GM18508 (cell line): ENCODE results near the gene SEMA5A.

Experiments used
- ATAC-seq: cut with Tn5 transposase; IDR thresholded peaks from one replicate; pipeline ENCODE4 v1.9.1; 2021; ENCODE audit warnings: moderate number of reproducible peaks; ENCODE audit not compliant: insufficient read depth, unreplicated experiment

The SEMA5A gene

GRCh38 chr5:9151684-9152427 lies 394.0 kb downstream of the SEMA5A start:
- ATAC-seq, result no peak

DNA sequence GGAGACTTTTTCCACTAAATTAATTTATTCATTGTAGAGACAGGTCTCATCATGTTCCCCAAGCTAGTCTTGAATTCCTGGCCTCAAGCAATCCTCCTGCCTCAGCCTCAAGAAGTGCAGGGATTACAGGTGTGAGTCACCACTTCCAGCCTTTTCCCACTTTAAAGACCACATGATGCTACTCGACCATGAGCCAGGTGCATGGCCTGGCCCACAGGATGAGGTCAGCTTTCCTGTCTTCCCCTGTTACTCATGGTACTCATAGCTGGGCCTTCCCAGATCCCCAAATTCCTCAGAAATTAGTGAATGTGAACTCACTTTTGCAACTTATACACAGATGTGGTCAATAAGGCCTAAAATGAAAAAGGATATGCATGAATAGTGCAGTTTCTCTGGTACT lies 395.9 kb downstream of the SEMA5A start:
- no peak for ATAC-seq

DNA sequence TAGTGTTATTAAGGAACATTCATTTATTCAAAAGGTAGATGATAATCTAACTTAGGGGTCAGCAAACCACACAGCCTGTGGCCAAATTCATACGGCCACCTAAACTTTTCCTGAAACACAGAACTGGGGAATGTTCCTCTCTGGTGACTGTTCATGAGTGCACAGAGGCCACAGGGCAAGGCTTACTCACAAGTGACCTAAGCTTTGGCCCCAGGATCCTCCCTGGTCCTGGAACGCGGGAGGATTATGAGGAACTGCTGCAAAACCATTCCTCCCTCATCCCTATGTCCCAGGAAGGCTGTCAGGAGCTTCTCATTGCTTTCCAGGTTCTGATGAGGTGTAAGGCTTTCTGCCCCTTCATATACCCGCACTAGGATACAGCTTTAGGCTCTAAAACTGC lies 397.6 kb downstream of the SEMA5A start:
- ATAC-seq, result no peak

- ATAC-seq, result no peak
Observed at GRCh38 chr5:9140711-9141110, 405.2 kb downstream of the SEMA5A start.

- ATAC-seq, result no peak
Observed at GRCh38 chr5:9140202-9140601, 405.7 kb downstream of the SEMA5A start.

DNA sequence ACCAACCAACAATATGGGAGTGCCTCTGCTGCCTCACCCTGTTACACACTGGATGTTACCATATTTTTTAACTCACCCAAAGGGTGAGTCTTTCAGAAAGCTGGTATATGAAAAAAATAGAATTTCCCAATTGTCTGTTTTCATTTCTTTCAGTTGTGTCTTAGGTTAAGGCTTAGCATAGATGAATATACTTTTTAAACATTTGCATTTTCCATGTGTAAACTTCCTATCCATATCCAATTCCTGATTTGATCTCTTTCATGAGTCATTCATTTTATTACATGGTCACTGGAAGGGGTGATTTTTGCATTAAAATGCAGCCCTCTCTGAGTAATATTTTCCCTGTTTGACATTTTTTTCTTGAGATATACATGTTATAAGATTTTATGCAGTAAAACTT lies 406.5 kb downstream of the SEMA5A start:
- no peak for ATAC-seq

GRCh38 chr5:9128136-9128535 lies 417.7 kb downstream of the SEMA5A start:
- no peak for ATAC-seq

DNA sequence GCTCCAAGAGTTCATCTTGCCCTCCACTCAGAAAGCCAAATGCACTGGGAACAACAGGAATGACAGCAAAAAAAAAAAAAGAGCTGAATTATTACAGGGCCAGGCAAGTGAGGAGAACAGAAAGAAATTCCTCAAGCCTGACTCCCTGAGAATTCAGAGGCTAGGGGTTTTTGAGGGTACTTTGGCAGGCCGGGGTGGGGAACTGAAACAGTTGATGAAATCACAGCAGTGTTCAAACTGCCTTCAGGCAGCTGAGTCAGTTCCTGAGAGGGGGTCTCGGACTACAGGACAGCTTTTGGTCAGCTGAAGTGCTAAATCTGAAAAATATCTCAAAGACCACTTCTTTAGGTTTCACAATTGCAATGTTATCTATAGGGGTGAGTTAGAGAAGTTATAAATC lies 419.4 kb downstream of the SEMA5A start:
- no peak for ATAC-seq

GRCh38 chr5:9125852-9126251 lies 420.0 kb downstream of the SEMA5A start:
- ATAC-seq, result peak; percentile 90

DNA sequence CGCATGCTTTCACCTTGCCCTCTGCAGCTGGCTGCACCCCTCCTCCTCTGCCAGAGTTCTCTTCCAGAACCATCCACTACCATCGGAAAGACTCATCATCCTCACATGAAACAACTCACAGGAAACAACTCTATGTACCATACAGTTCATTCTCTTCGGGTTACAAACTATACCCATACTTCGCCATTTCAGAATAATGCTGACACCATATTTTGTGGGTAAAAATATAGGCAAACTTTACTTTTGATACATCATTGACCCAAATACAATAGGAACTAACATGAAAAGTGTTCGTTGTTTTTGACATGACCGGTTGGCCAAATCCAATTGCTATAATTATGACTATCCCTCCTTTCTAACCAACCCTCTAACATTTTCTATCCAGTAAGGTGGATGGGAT lies 421.0 kb downstream of the SEMA5A start:
- no peak for ATAC-seq

GRCh38 chr5:9124071-9124470 lies 421.8 kb downstream of the SEMA5A start:
- no peak for ATAC-seq

DNA sequence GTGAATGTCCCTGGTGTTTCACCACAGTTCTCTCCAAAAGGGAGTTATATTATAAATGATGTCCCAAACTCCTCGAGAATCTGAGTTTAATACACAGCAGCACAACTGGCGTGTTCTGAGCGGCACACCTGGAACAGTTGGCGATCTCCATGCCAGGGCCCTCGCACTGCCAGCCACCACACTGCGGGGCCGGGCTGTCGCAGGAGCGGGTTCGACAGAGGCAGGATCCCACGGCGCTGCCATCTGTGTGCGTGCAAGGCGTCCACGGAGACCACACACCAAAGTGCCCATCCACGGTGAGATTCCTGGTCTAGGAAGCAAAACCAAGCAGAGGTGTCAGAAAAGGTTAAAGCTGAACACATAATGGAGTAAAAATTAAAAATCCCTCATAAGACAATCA lies 423.3 kb downstream of the SEMA5A start:
- no peak for ATAC-seq

DNA sequence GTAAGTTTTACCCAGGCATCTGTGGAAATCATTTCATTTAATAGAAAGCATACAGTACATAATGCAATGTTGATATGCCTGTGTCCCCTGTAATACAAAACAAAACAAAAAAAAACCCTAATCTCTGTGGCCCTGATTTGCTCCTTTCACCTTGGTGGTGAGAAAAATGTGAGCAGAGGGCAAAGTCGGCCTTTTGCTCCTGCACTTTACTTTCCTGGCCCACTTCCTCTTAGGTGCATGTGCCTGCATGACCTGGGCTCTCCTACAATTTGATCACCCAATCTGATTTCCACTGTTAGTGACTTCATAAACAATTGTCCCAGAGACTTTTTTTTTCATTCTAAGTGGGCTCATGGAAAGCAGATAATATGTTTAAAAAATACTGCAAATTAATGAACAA lies 424.3 kb downstream of the SEMA5A start:
- no peak for ATAC-seq

- ATAC-seq, result no peak
Observed at GRCh38 chr5:9118852-9119251, 427.0 kb downstream of the SEMA5A start.

DNA sequence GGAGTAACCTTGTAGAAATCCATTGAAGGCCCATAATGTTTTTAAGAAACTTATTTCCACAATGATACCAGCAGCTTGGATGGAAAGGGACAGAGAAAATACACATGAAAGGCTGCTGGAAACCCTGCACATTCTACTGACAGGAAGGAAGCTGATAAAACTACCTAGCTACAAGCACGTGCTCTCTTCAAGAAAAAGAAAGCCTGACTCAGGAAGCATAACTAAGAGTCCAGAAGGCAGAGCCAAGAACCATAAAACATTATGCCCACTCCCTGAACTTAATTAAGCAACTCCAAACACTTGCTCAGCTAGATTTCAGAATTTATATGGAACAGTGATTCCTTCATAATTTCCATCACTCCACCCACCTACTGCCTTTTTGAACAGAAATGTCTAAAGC lies 430.8 kb downstream of the SEMA5A start:
- ATAC-seq, result no peak

- no peak for ATAC-seq
Observed at GRCh38 chr5:9112520-9113291, 433.2 kb downstream of the SEMA5A start.

DNA sequence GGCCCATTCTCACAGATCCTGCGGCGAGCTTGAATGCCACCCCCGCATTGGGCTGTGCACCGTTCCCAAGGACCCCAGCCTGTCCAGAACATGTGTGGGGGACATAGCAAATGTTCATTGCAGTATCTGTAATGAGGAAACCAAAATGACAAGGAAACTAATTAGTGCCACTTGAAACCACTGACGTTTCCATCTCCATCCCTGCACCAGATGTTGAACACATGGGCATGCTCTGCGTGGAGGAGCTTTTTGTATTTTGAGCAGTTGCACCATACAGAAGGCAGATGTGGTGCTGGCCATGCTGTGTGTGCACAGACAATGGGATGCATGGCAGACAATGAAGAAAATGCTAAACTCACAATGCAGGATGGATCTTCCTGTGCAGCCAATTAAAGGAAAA lies 437.7 kb downstream of the SEMA5A start:
- no peak for ATAC-seq

GRCh38 chr5:9105851-9106250 lies 440.0 kb downstream of the SEMA5A start:
- no peak for ATAC-seq

GRCh38 chr5:9104571-9105339 lies 441.1 kb downstream of the SEMA5A start:
- ATAC-seq, result no peak

DNA sequence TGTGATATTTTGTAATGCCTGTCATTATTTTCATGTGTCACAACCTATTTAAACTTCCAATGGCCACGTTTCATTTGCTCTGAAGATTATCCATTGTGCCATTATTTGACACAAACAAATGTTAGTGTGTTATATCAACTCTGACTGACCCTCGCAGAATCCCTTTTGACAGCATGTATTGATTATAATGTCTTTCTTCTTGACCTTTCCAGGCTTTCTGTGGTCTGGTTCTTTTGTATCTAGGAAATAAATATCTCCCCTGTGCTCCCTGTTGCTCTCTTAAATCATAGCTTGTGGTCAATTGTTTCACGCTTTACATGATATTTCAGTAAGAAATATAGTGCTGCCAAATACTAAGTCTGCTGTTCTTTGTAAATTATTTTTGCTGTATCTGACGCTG lies 442.6 kb downstream of the SEMA5A start:
- no peak for ATAC-seq

GRCh38 chr5:9099689-9100088 lies 446.2 kb downstream of the SEMA5A start:
- no peak for ATAC-seq
